ENCODE measurements around the gene GRIN3A.

The GRIN3A gene

DNA sequence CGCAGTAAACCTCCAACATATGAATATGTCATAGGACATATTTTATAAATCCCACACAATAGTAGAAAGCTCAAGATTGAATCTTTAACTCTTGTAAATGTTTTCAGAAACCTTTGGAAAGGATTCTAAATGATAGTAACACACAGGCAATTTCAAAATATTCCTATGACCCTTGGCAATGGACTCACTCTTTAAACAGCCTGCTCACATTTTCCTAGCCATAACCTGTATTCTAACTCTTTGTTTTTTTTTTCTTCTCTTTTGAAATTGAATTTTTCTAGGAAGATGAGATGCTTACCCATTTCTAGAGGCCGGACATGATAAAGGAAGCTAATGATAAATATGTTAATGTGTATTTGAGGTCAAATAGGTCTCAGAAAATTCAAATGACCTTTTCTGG lies 29.6 kb downstream of the GRIN3A start:
- peaks cover 4% of the 10 kb centered on the region for H3K27me3 Mint-ChIP-seq (ENCODE audit: low read depth)
- peak overlapping the region; percentile 37 to 72 (median 65) for H3K27ac Mint-ChIP-seq
- no peaks in the 10 kb centered on the region for H3K36me3 Mint-ChIP-seq (ENCODE audit: low read depth)
- H3K4me1 Mint-ChIP-seq, result peaks cover 47% of the 10 kb centered on the region
- TF ChIP-seq, protein P1, sequence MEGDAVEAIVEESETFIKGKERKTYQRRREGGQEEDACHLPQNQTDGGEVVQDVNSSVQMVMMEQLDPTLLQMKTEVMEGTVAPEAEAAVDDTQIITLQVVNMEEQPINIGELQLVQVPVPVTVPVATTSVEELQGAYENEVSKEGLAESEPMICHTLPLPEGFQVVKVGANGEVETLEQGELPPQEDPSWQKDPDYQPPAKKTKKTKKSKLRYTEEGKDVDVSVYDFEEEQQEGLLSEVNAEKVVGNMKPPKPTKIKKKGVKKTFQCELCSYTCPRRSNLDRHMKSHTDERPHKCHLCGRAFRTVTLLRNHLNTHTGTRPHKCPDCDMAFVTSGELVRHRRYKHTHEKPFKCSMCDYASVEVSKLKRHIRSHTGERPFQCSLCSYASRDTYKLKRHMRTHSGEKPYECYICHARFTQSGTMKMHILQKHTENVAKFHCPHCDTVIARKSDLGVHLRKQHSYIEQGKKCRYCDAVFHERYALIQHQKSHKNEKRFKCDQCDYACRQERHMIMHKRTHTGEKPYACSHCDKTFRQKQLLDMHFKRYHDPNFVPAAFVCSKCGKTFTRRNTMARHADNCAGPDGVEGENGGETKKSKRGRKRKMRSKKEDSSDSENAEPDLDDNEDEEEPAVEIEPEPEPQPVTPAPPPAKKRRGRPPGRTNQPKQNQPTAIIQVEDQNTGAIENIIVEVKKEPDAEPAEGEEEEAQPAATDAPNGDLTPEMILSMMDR (IDR thresholded peaks at IDR 0.05; ENCODE audit: unreplicated experiment in 3 of 3), result no peak
- H3K9me3 Mint-ChIP-seq, result peaks cover 3% of the 10 kb centered on the region
- H3K4me3 Mint-ChIP-seq, result no peak overlapping the region

DNA sequence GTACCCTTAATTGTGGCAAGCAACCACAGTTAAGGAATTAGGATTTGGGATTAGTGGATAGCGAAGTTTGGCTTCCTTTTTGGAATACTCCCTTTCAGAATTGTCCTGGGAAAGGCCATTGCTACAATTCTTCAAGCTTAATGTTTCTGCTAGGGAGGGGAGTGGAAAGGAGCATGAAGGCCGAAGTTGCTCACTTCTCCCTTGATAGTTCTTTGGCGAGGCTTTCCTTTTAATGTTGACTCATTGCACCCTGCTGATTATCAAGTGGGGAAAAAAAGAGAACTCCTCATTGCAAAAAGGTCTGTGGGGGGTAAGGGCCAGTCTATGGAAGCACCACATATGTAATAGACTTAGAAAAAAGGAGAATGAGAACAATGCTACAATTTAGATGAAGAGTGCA lies 30.7 kb downstream of the GRIN3A start:
- peaks cover 3% of the 10 kb centered on the region for H3K9me3 Mint-ChIP-seq
- peaks cover 47% of the 10 kb centered on the region for H3K4me1 Mint-ChIP-seq
- TF ChIP-seq, protein P1 (IDR thresholded peaks at IDR 0.05; ENCODE audit: unreplicated experiment in 3 of 3), result no peak
- H3K27me3 Mint-ChIP-seq (ENCODE audit: low read depth), result peaks cover 4% of the 10 kb centered on the region
- H3K4me3 Mint-ChIP-seq, result no peak overlapping the region
- no peaks in the 10 kb centered on the region for H3K36me3 Mint-ChIP-seq (ENCODE audit: low read depth)
- peak overlapping the region; percentile 64 to 72 (median 68) for H3K27ac Mint-ChIP-seq

DNA sequence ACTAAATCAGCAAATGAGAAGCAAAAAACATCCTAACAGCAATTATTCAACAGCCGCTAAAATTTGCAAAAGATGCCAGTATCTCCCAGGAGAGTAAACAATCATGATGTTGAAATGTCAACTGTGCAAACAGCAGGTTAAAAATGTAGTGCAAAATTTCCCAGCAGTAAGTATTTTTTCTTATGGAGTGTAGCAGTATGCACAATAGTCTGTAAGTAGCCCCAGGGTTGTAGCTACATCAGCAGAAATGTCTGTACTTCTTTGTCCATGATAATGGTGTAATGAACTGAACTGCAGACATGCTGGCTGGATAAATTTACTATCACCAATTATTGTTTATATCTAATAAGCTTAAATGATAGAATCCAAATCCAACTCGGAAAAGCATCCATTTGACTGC lies 31.4 kb downstream of the GRIN3A start:
- Mint-ChIP-seq H3K4me3 (peak overlapping the region in 1 of 3 experiments; percentile 8), H3K4me1 (peaks cover 47% of the 10 kb centered on the region), H3K9me3 (peaks cover 3% of the 10 kb centered on the region), H3K27me3 (ENCODE audit: low read depth) (peaks cover 4% of the 10 kb centered on the region), H3K36me3 (ENCODE audit: low read depth) (no peaks in the 10 kb centered on the region), H3K27ac (peak overlapping the region in 2 of 3 experiments; percentile 68 to 72)
- TF ChIP-seq, protein P1 (IDR thresholded peaks at IDR 0.05; ENCODE audit: unreplicated experiment in 3 of 3), result no peak

DNA sequence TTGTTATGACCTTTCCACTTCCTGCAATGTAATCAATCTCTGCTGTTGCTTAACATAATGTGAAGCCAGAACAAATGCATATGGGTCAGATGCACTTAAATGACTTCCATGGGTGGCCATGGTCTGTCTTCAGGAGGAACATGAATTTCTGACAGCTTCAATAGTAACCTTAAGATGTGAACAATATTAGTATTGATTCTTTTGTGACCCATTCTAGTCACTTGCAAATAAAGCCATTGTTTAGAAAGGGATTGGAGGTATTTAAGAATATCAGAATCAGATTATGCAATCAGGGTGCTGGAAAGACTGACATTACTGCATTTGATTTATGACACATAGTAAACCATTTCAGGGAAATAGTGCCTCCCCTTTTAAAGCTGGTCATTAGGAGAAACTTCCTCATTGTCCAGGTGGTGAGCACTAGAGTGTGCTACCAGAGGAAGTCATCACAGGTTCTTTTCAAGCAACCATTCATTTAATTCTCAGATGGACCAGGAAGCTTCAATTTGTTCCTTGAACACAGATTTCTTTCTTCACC lies 32.1 kb downstream of the GRIN3A start:
- H3K27ac Mint-ChIP-seq, result peak overlapping the region in 2 of 3 experiments; percentile 68 to 72
- TF ChIP-seq, protein P1 (IDR thresholded peaks at IDR 0.05; ENCODE audit: unreplicated experiment in 3 of 3), result no peak
- H3K4me3 Mint-ChIP-seq, result peak overlapping the region in 2 of 3 experiments; percentile 5 to 32
- H3K4me1 Mint-ChIP-seq, result peaks cover 47% of the 10 kb centered on the region
- H3K36me3 Mint-ChIP-seq (ENCODE audit: low read depth), result no peaks in the 10 kb centered on the region
- H3K9me3 Mint-ChIP-seq, result peaks cover 3% of the 10 kb centered on the region
- peaks cover 4% of the 10 kb centered on the region for H3K27me3 Mint-ChIP-seq (ENCODE audit: low read depth)

DNA sequence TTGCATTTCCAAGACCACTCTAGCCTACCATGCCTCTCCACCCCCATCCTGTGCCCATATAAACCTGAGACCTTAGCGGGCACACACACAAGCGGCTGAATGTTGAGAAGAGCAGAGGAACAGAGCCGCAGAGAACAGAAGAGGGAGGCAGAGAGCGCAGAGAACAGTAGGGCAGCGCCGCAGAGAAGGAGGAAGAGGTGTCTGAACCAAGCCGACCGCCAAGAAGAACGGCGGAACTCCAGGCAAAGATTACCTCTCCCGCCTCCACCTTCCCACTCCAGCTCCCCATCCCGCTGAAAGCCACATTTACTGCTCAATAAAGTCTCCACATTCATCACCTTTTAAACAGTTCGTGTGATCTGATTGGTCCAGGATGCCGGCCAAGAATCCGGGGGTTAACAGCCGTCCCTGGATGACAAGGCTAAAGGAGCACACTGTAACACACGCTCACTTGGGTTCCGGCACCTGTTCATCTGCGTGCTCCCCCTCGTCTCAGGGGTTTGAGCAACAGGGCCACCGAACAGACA lies 33.2 kb downstream of the GRIN3A start:
- Mint-ChIP-seq H3K4me3 (peak overlapping the region; percentile 61 to 82 (median 82)), H3K27ac (peak overlapping the region in 2 of 3 experiments; percentile 16 to 56), H3K36me3 (ENCODE audit: low read depth) (no peaks in the 10 kb centered on the region), H3K4me1 (peaks cover 47% of the 10 kb centered on the region), H3K9me3 (no peaks in the 10 kb centered on the region), H3K27me3 (ENCODE audit: low read depth) (peaks cover 4% of the 10 kb centered on the region)
- TF ChIP-seq, protein P1 (IDR thresholded peaks at IDR 0.05; ENCODE audit: unreplicated experiment in 3 of 3), result peak in 1 of 3 experiments; percentile 37

DNA sequence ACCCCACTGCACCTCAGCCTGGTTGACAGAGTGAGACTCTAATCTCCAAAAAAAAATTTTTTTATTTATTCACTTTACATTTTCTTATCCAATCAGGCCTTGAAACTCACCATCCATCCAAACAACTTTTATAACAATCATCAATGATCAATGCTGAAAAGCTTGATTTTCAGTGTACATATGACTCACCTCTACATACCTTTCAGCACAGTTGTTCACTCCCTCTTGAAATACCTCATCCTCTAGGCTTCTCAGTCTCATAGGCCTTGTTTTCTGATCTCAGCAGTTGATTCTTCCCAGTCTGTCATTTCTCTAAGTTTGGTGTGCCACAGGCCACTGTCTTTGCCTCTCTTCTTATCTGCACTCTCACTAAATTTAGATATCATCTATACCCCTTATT lies 36.2 kb downstream of the GRIN3A start:
- peaks cover 7% of the 10 kb centered on the region for H3K9me3 Mint-ChIP-seq
- no peak overlapping the region for H3K4me3 Mint-ChIP-seq
- peaks cover 27% of the 10 kb centered on the region for H3K4me1 Mint-ChIP-seq
- H3K36me3 Mint-ChIP-seq (ENCODE audit: low read depth), result peaks cover 5% of the 10 kb centered on the region
- H3K27ac Mint-ChIP-seq, result no peak overlapping the region
- H3K27me3 Mint-ChIP-seq (ENCODE audit: low read depth), result peaks cover 4% of the 10 kb centered on the region
- TF ChIP-seq, protein P1 (IDR thresholded peaks at IDR 0.05; ENCODE audit: unreplicated experiment in 3 of 3), result no peak
